NOMO-1 treated with dmso at 0.1 percent for 144 hours (cell line): Measurements from ENCODE around the gene ZNF180.
"Not testable (repeated sequence)": the region's sequence is repeated elsewhere in the genome, so short reads cannot be mapped to it uniquely, and the experiment has no call there.

Source experiments
- DNase-seq: peaks from one replicate; lab custom pipeline; 2025; ENCODE audit not compliant: unreplicated experiment; lab: John Stamatoyannopoulos, UW

ZNF180 gene

GRCh38 chr19:44498988-44499387 lies 1.3 kb downstream of the ZNF180 start:
- DNase-seq, result no peak

- no peak for DNase-seq
Observed at GRCh38 chr19:44496711-44497110, 3.6 kb downstream of the ZNF180 start.

- DNase-seq, result no peak
Observed at GRCh38 chr19:44476559-44477408, 23.5 kb downstream of the ZNF180 start.

- not testable (repeated sequence) for DNase-seq
Observed at GRCh38 chr19:44468730-44469129, 31.6 kb downstream of the ZNF180 start.

- not testable (repeated sequence) for DNase-seq
Observed at GRCh38 chr19:44462600-44463286, 37.6 kb downstream of the ZNF180 start.

- not testable (repeated sequence) for DNase-seq
Observed at GRCh38 chr19:44456016-44456415, 44.3 kb downstream of the ZNF180 start.

GRCh38 chr19:44455100-44455499 lies 45.2 kb downstream of the ZNF180 start:
- no peak for DNase-seq

- no peak for DNase-seq
Observed at GRCh38 chr19:44452367-44452766, 48.0 kb downstream of the ZNF180 start.

GRCh38 chr19:44451687-44452086 lies 48.6 kb downstream of the ZNF180 start:
- DNase-seq, result no peak

- DNase-seq, result no peak
Observed at GRCh38 chr19:44447916-44448674, 52.2 kb downstream of the ZNF180 start, which contains the start of gene ZNF229. TSS of gene ZNF229 (minus strand) at chr19:44448472. CDS start at chr19:44442847, 5,625 bp downstream.

GRCh38 chr19:44438441-44438840 lies 61.9 kb downstream of the ZNF180 start:
- DNase-seq, result no peak

- DNase-seq, result no peak
Observed at GRCh38 chr19:44435441-44435840, 64.9 kb downstream of the ZNF180 start.

GRCh38 chr19:44430956-44431355 lies 69.4 kb downstream of the ZNF180 start:
- no peak for DNase-seq
